ENCODE data around the gene GYPC. TPM values are rescaled to one million over a fixed set of nuclear protein-coding genes. Genes with fewer than 3 reads are reported as not detected.

GYPC gene
- total RNA-seq, 4 donors from 2014 or later: 19.1 to 40.2 (median 28.5) TPM

GRCh38 chr2:126671488-126671887 is 15.5 kb downstream of the GYPC start:
- intact Hi-C loops (cut with DNase I; ENCODE audit: low total_unique reads) (no loop called here), in situ Hi-C loops (cut with MboI; ENCODE audit: low pct_ligation_motif_present in 1 of 4, low pct_unique_long_range_greater_than_20kb in 1 of 4, low sequenced_read_pairs in 3 of 4) (no loop called here)
- TF ChIP-seq POLR2A (IDR thresholded peaks at IDR 0.05): no peak
- no peak for TF ChIP-seq CTCF (IDR thresholded peaks at IDR 0.05)
- TF ChIP-seq EP300 (IDR thresholded peaks at IDR 0.05; ENCODE audit: low read depth): no peak
- no peak for TF ChIP-seq POLR2AphosphoS5 (IDR thresholded peaks at IDR 0.05)
- Histone ChIP-seq H3K9me3 (peaks cover 0 to 4% of the 10 kb centered on the region in 2 donors), H3K4me1 (peaks cover 0 to 6% (median 0%) of the 10 kb centered on the region in 4 donors), H3K27ac (no peak overlapping the region), H3K36me3 (no peaks in the 10 kb centered on the region), H3K27me3 (no peaks in the 10 kb centered on the region), H3K4me3 (no peak overlapping the region)
- DNase-seq: no peak
- 60 to 91% methylated on average over 1 to 7 of the region's 7 CpGs for WGBS, 2 donors (ENCODE audit: low coverage in 1 of 2)

GRCh38 chr2:126672980-126673605 is 17.1 kb downstream of the GYPC start:
- DNase-seq: no peak
- Histone ChIP-seq H3K9me3 (peaks cover 0 to 4% of the 10 kb centered on the region in 2 donors), H3K27ac (no peak overlapping the region), H3K4me1 (no peaks in the 10 kb centered on the region), H3K36me3 (no peaks in the 10 kb centered on the region), H3K27me3 (no peaks in the 10 kb centered on the region), H3K4me3 (no peak overlapping the region)
- TF ChIP-seq EP300 (IDR thresholded peaks at IDR 0.05; ENCODE audit: low read depth) (no peak), CTCF (IDR thresholded peaks at IDR 0.05) (no peak), POLR2A (IDR thresholded peaks at IDR 0.05) (no peak), POLR2AphosphoS5 (IDR thresholded peaks at IDR 0.05) (no peak)
- intact Hi-C loops (cut with DNase I; ENCODE audit: low total_unique reads): loop anchor here (1.0 kb wide), 1 partner anchor 28 kb away; no protein-coding TSS in a partner anchor
- 80 to 89% methylated on average over 2 to 12 of the region's 12 CpGs for WGBS, 2 donors (ENCODE audit: low coverage in 1 of 2)
- in situ Hi-C loops (cut with MboI; ENCODE audit: low pct_ligation_motif_present in 1 of 4, low pct_unique_long_range_greater_than_20kb in 1 of 4, low sequenced_read_pairs in 3 of 4): no loop called here

- Histone ChIP-seq H3K36me3 (no peaks in the 10 kb centered on the region), H3K4me3 (no peak overlapping the region), H3K27me3 (no peaks in the 10 kb centered on the region), H3K27ac (no peak overlapping the region), H3K9me3 (peaks cover 0 to 4% of the 10 kb centered on the region in 2 donors), H3K4me1 (no peaks in the 10 kb centered on the region)
- intact Hi-C loops (cut with DNase I; ENCODE audit: low total_unique reads) (no loop called here), in situ Hi-C loops (cut with MboI; ENCODE audit: low pct_ligation_motif_present in 1 of 4, low pct_unique_long_range_greater_than_20kb in 1 of 4, low sequenced_read_pairs in 3 of 4) (no loop called here)
- DNase-seq: no peak
- TF ChIP-seq POLR2AphosphoS5 (IDR thresholded peaks at IDR 0.05) (no peak), EP300 (IDR thresholded peaks at IDR 0.05; ENCODE audit: low read depth) (no peak), CTCF (IDR thresholded peaks at IDR 0.05) (no peak), POLR2A (IDR thresholded peaks at IDR 0.05) (no peak)
- 97% methylated on average over 11 of the region's 11 CpGs; no CpG with 5 or more reads in 1 of the 2 donors for WGBS, 2 donors (ENCODE audit: low coverage in 1 of 2)
Observed at GRCh38 chr2:126674075-126674744, 18.3 kb downstream of the GYPC start.

- WGBS, 2 donors (ENCODE audit: low coverage in 1 of 2): 96 to 98% methylated on average over 5 of the region's 5 CpGs
- Histone ChIP-seq H3K9me3 (peaks cover 0 to 4% of the 10 kb centered on the region in 2 donors), H3K4me3 (no peak overlapping the region), H3K36me3 (no peaks in the 10 kb centered on the region), H3K27me3 (no peaks in the 10 kb centered on the region), H3K27ac (no peak overlapping the region), H3K4me1 (no peaks in the 10 kb centered on the region)
- DNase-seq: no peak
- TF ChIP-seq CTCF (IDR thresholded peaks at IDR 0.05) (no peak), EP300 (IDR thresholded peaks at IDR 0.05; ENCODE audit: low read depth) (no peak), POLR2A (IDR thresholded peaks at IDR 0.05) (no peak), POLR2AphosphoS5 (IDR thresholded peaks at IDR 0.05) (no peak)
- in situ Hi-C loops (cut with MboI; ENCODE audit: low pct_ligation_motif_present in 1 of 4, low pct_unique_long_range_greater_than_20kb in 1 of 4, low sequenced_read_pairs in 3 of 4) (no loop called here), intact Hi-C loops (cut with DNase I; ENCODE audit: low total_unique reads) (no loop called here)
Observed at GRCh38 chr2:126675637-126676036, 19.7 kb downstream of the GYPC start.

Measured in transverse colon (tissue), 4 donors.